K562 (cell line): Measurements from ENCODE around the gene RGL4. TPM values are rescaled to one million over a fixed set of nuclear protein-coding genes. Genes with fewer than 3 reads are reported as not detected.

Experiments used
- ATAC-seq: fragments of 200-7000 bp; cut with Tn5 transposase; 3 replicates; pipeline ENCODE4 v1.9.1; 2020; ENCODE audit warnings: moderate library complexity
- BruUV-seq: library from RNA; stranded (reverse); fragments of 400-500 nt; replicated peaks from 2 replicates; lab custom pipeline; 2021; lab: Mats Ljungman, UMichigan
- CTCF ChIA-PET: fragments of 300-600 bp; formaldehyde crosslinking; extraction: SDS; loops from one replicate; lab custom pipeline; 2021; ENCODE audit warnings: low intra/inter-chr PET ratio; lab: Yijun Ruan, JAX
- POLR2A ChIA-PET: fragments of 300-600, 350-650 bp; sonication (Branson Sonifier 250); formaldehyde crosslinking; extraction: SDS; loops from one replicate; lab custom pipeline; 2021; ENCODE audit warnings: antibody characterized with exemption, inconsistent platforms; lab: Yijun Ruan, JAX
- DNase-seq, 4 experiments: peaks; one replicate each; pipeline versions ENCODE4 v3.0.0 to v3.0.0-alpha.2; 2011 to 2018; ENCODE audit warnings: low spot score in 3 of 4, mixed read lengths in 3 of 4; ENCODE audit errors: extremely low read depth in 1 of 4
- FAIRE-seq: peaks from 2 replicates; lab custom pipeline; 2011; peaks lifted over from hg19 to GRCh38; lab: Jason Lieb, UNC
- H2AFZ ChIP-seq: 2 replicates; pipeline ENCODE4 v1.6.0; 2011; ENCODE audit warnings: low read depth, low read length, control low read depth, inconsistent platforms
- H3K27ac ChIP-seq: fragments of 200-600 bp; 3 replicates; pipeline ENCODE4 v1.8.0; 2011; ENCODE audit warnings: low read depth, mild to moderate bottlenecking, control low read depth, inconsistent platforms, low read length, moderate library complexity, mixed read lengths; ENCODE audit errors: extremely low read depth
- H3K27me3 ChIP-seq, 2 experiments: fragments of 300-600 bp in 1 of 2; 2 replicates in 1 of 2; 3 replicates in 1 of 2; pipeline versions ENCODE4 v1.6.0 to v1.8.0; 2011; ENCODE audit warnings: inconsistent platforms in 2 of 2, low read length in 2 of 2, mild to moderate bottlenecking in 1 of 2, mixed read lengths in 1 of 2, moderate library complexity in 1 of 2; ENCODE audit not compliant: control insufficient read depth in 2 of 2, insufficient read depth in 2 of 2
- H3K36me3 ChIP-seq: fragments of 300-600 bp; 3 replicates; pipeline ENCODE4 v1.8.0; 2011; ENCODE audit warnings: mild to moderate bottlenecking, low read length, inconsistent platforms; ENCODE audit not compliant: control insufficient read depth, insufficient read depth
- H3K4me1 ChIP-seq, 2 experiments: fragments of 200-600 bp in 1 of 2; replicated peaks in 1 of 2; 2 replicates in 1 of 2; 3 replicates in 1 of 2; pipeline versions ENCODE4 v1.5.1 to v1.8.0; 2011; ENCODE audit warnings: inconsistent platforms in 2 of 2, low read length in 2 of 2, mild to moderate bottlenecking in 1 of 2, mixed read lengths in 1 of 2, moderate library complexity in 1 of 2; ENCODE audit not compliant: control insufficient read depth in 2 of 2, insufficient read depth in 2 of 2
- H3K4me2 ChIP-seq: 2 replicates; pipeline ENCODE4 v1.6.1; 2011; ENCODE audit warnings: low read length, control low read depth, inconsistent platforms, mixed read lengths; ENCODE audit not compliant: insufficient read depth
- H3K4me3 ChIP-seq: fragments of 200-600 bp; sonication (generic), shearing (Covaris generic); 2 replicates; pipeline ENCODE4 v1.5.1; 2016; ENCODE audit warnings: control low read depth, inconsistent platforms
- H3K79me2 ChIP-seq: fragments of 200-600 bp; 3 replicates; pipeline ENCODE4 v1.8.0; 2011; ENCODE audit warnings: low read length, inconsistent platforms; ENCODE audit not compliant: control insufficient read depth, insufficient read depth
- H3K9ac ChIP-seq, 2 experiments: 2 replicates each; pipeline versions ENCODE4 v1.6.0 to v1.6.1; 2011; ENCODE audit warnings: low read depth in 2 of 2, low read length in 2 of 2, control low read depth in 1 of 2, inconsistent platforms in 1 of 2, mild to moderate bottlenecking in 1 of 2, mixed read lengths in 1 of 2; ENCODE audit not compliant: insufficient read depth in 1 of 2
- H3K9me1 ChIP-seq: one replicate; pipeline ENCODE4 v1.6.0; 2011; ENCODE audit warnings: inconsistent platforms, mild to moderate bottlenecking, low read length, moderate library complexity; ENCODE audit not compliant: control insufficient read depth, insufficient read depth
- H3K9me3 ChIP-seq: replicated peaks from 2 replicates; pipeline ENCODE4 v1.5.1; 2011; ENCODE audit warnings: low read depth, low read length, inconsistent platforms; ENCODE audit not compliant: control insufficient read depth, insufficient read depth
- H4K20me1 ChIP-seq: replicated peaks from 2 replicates; pipeline ENCODE4 v1.6.1; 2011; ENCODE audit warnings: low read length, inconsistent platforms, mixed read lengths; ENCODE audit not compliant: control insufficient read depth, insufficient read depth
- CHAMP1 ChIP-seq: fragments of 450-650 bp; IDR thresholded peaks from 2 replicates; pipeline ENCODE4 v1.6.1; 2016; ENCODE audit warnings: mild to moderate bottlenecking
- PHB2 ChIP-seq: fragments of 450-650 bp; IDR thresholded peaks from 2 replicates; pipeline ENCODE4 v1.6.1; 2017; ENCODE audit warnings: low read depth
- RBM34 ChIP-seq: fragments of 200-400 bp; formaldehyde crosslinking; IDR thresholded peaks from 2 replicates; pipeline ENCODE4 v1.6.1; 2018; ENCODE audit warnings: low read length, borderline replicate concordance; ENCODE audit not compliant: insufficient read depth
- WGBS: fragments of 100-300 bp; shearing (Covaris generic); methylation state at CpG from one replicate; pipeline ENCODE4 v1.1.6; 2016; ENCODE audit warnings: low coverage, mixed read lengths; ENCODE audit not compliant: insufficient coverage; ENCODE audit errors: missing lambda C conversion rate; 5-methylcytosine and 5-hydroxymethylcytosine counted together
- in situ Hi-C: fragments of 300-500 bp; cut with MboI; formaldehyde crosslinking; loops from 4 replicates; pipeline ENCODE4 v1.15.0; 2018; ENCODE audit warnings: inconsistent platforms, mixed read lengths
- intact Hi-C: fragments of 100-400 bp; cut with micrococcal nuclease; formaldehyde crosslinking; loops from 2 replicates; pipeline ENCODE4 v1.14.2; 2022
- polyA plus RNA-seq, 8 experiments: library from polyadenylated mRNA; depleted of rRNA in 4 of 8; stranded (reverse) in 5 of 8; unstranded in 3 of 8; fragments of >200 nt; fragmentation: Nextera tagmentation in 2 of 8; fragmentation: Illumina TruSeq in 1 of 8; extraction: Ambion mirVana in 2 of 8; extraction: Trizol in 1 of 8; gene quantifications; 2 replicates each; pipeline versions ENCODE4 v1.2.1 to v1.2.3, GENCODE V29; 2011 to 2014; ENCODE audit warnings: inconsistent platforms in 1 of 8, missing spikeins in 1 of 8
- total RNA-seq, 7 experiments: library from RNA; depleted of rRNA in 6 of 7; stranded (reverse); fragments of >200 nt in 6 of 7; fragmentation: Illumina TruSeq in 2 of 7; extraction: Trizol in 2 of 7; gene quantifications; 2 replicates each; pipeline versions ENCODE4 v1.2.1 to v1.2.3, GENCODE V29; 2011 to 2021; ENCODE audit warnings: low replicate concordance in 1 of 7

The RGL4 gene
- total and polyA plus RNA-seq, 9 of the 15 experiments (the other 6 are each of a cell fraction or from before 2014, with no cell fraction given): not detected

GRCh38 chr22:23744485-23744884 is 53.7 kb downstream of the RGL4 start (continued):
- TF ChIP-seq CHAMP1 (no peak), RBM34 (no peak)

GRCh38 chr22:23745791-23746190 is 55.0 kb downstream of the RGL4 start:
- CTCF ChIA-PET: no interaction called here
- intact Hi-C loops (no loop called here), in situ Hi-C loops (no loop called here)
- no peaks in the 10 kb centered on the region for H3K9me3 ChIP-seq
- no peak overlapping the region; the same call in 2 of the 3 replicates for H3K27ac ChIP-seq
- no peak overlapping the region for H2AFZ ChIP-seq
- H3K9ac ChIP-seq: peak overlapping the region in 1 of 2 experiments; percentile 64; a peak in 2 of 4 replicates
- H3K9me1 ChIP-seq: peaks cover 3% of the 10 kb centered on the region
- H3K36me3 ChIP-seq: peaks cover 26% of the 10 kb centered on the region; the same call in 2 of the 3 replicates
- no peak overlapping the region for H3K4me3 ChIP-seq
- no peaks in the 10 kb centered on the region for H4K20me1 ChIP-seq
- no peak for TF ChIP-seq PHB2
- peaks cover 14% of the 10 kb centered on the region; the same call in 2 of the 3 replicates for H3K79me2 ChIP-seq
- peaks cover 7 to 11% of the 10 kb centered on the region in 2 experiments for H3K4me1 ChIP-seq
- POLR2A ChIA-PET: interaction anchor here (0.7 to 0.9 kb wide), 2 partner anchors 9 to 10 kb away, joined by 3 to 5 read pairs; no protein-coding TSS in a partner anchor
- WGBS: 26% methylated on average over 4 of the region's 6 CpGs
- BruUV-seq: no TSS peak
- no peak overlapping the region for H3K4me2 ChIP-seq
- no peak for DNase-seq
- no peaks in the 10 kb centered on the region for H3K27me3 ChIP-seq
- ATAC-seq: no peak
- FAIRE-seq: no peak

Other genes with a start within 250 kb of the RGL4 start
Only the 7 nearest of the 11 such genes appear.
- 0.14 and 0.49 TPM in 2 replicates for gene DRICH1, start 58.7 kb upstream of the RGL4 start, total RNA-seq (2014; rRNA removed)
- gene DRICH1, start 58.7 kb upstream of the RGL4 start, total RNA-seq (2014; rRNA removed; fragmentation: Illumina TruSeq; extraction: Trizol): 0.36 TPM in 1 of 2 replicates, not detected in the other
- gene DRICH1, start 58.7 kb upstream of the RGL4 start, total RNA-seq (2015; rRNA removed; fragmentation: Illumina TruSeq; extraction: Trizol): 0.41 TPM in 1 of 2 replicates, not detected in the other
- 0.29 TPM in 1 of 2 replicates, not detected in the other for gene DRICH1, start 58.7 kb upstream of the RGL4 start, total RNA-seq (2021)
- gene DRICH1, start 58.7 kb upstream of the RGL4 start, polyA plus RNA-seq (2011; rRNA removed): 0.10 and 0.39 TPM in 2 replicates
- gene DRICH1, start 58.7 kb upstream of the RGL4 start, polyA plus RNA-seq (2014; fragmentation: Illumina TruSeq; extraction: Trizol): not detected in 2 replicates
- under 1 TPM; 0.07 to 0.08 TPM for gene DRICH1, start 58.7 kb upstream of the RGL4 start, polyA plus RNA-seq (2014; fragmentation: Nextera tagmentation; extraction: Ambion mirVana)
- 0.17 TPM in 1 of 2 replicates, not detected in the other for gene DRICH1, start 58.7 kb upstream of the RGL4 start, polyA plus RNA-seq (2014; rRNA removed)
- 1.4 and 1.8 TPM in 2 replicates for gene ZNF70, start 60.1 kb downstream of the RGL4 start, total RNA-seq (2014; rRNA removed)
- gene ZNF70, start 60.1 kb downstream of the RGL4 start, total RNA-seq (2014; rRNA removed; fragmentation: Illumina TruSeq; extraction: Trizol): 2.3 TPM in 2 replicates
- 2.4 and 2.5 TPM in 2 replicates for gene ZNF70, start 60.1 kb downstream of the RGL4 start, total RNA-seq (2015; rRNA removed; fragmentation: Illumina TruSeq; extraction: Trizol)
- gene ZNF70, start 60.1 kb downstream of the RGL4 start, total RNA-seq (2021): 3.2 and 3.3 TPM in 2 replicates
- 0.57 and 0.58 TPM in 2 replicates for gene ZNF70, start 60.1 kb downstream of the RGL4 start, polyA plus RNA-seq (2011; rRNA removed)
- 1.3 and 1.5 TPM in 2 replicates for gene ZNF70, start 60.1 kb downstream of the RGL4 start, polyA plus RNA-seq (2014; fragmentation: Illumina TruSeq; extraction: Trizol)
- under 1 TPM; 0.14 to 0.18 TPM for gene ZNF70, start 60.1 kb downstream of the RGL4 start, polyA plus RNA-seq (2014; fragmentation: Nextera tagmentation; extraction: Ambion mirVana)
- 1.1 and 1.3 TPM in 2 replicates for gene ZNF70, start 60.1 kb downstream of the RGL4 start, polyA plus RNA-seq (2014; rRNA removed)
- not detected in 2 replicates for gene VPREB3, start 63.4 kb downstream of the RGL4 start, total RNA-seq (2014; rRNA removed)
- not detected in 2 replicates for gene VPREB3, start 63.4 kb downstream of the RGL4 start, total RNA-seq (2014; rRNA removed; fragmentation: Illumina TruSeq; extraction: Trizol)
- not detected in 2 replicates for gene VPREB3, start 63.4 kb downstream of the RGL4 start, total RNA-seq (2015; rRNA removed; fragmentation: Illumina TruSeq; extraction: Trizol)
- gene VPREB3, start 63.4 kb downstream of the RGL4 start, total RNA-seq (2021): 0.71 TPM in 1 of 2 replicates, not detected in the other
- gene VPREB3, start 63.4 kb downstream of the RGL4 start, polyA plus RNA-seq (2011; rRNA removed): 0.20 TPM in 1 of 2 replicates, not detected in the other
- not detected in 2 replicates for gene VPREB3, start 63.4 kb downstream of the RGL4 start, polyA plus RNA-seq (2014; fragmentation: Illumina TruSeq; extraction: Trizol)
- under 1 TPM in 1 of 2 experiments, not detected in 1; 0.14 TPM for gene VPREB3, start 63.4 kb downstream of the RGL4 start, polyA plus RNA-seq (2014; fragmentation: Nextera tagmentation; extraction: Ambion mirVana)
- gene VPREB3, start 63.4 kb downstream of the RGL4 start, polyA plus RNA-seq (2014; rRNA removed): not detected in 2 replicates
- not detected in 2 replicates for gene C22orf15, start 72.0 kb downstream of the RGL4 start, total RNA-seq (2014; rRNA removed)
- not detected in 2 replicates for gene C22orf15, start 72.0 kb downstream of the RGL4 start, total RNA-seq (2014; rRNA removed; fragmentation: Illumina TruSeq; extraction: Trizol)
- not detected in 2 replicates for gene C22orf15, start 72.0 kb downstream of the RGL4 start, total RNA-seq (2015; rRNA removed; fragmentation: Illumina TruSeq; extraction: Trizol)
- gene C22orf15, start 72.0 kb downstream of the RGL4 start, total RNA-seq (2021): not detected in 2 replicates
- gene C22orf15, start 72.0 kb downstream of the RGL4 start, polyA plus RNA-seq (2011; rRNA removed): not detected in 2 replicates
- not detected in 2 replicates for gene C22orf15, start 72.0 kb downstream of the RGL4 start, polyA plus RNA-seq (2014; fragmentation: Illumina TruSeq; extraction: Trizol)
- not detected for gene C22orf15, start 72.0 kb downstream of the RGL4 start, polyA plus RNA-seq (2014; fragmentation: Nextera tagmentation; extraction: Ambion mirVana)
- gene C22orf15, start 72.0 kb downstream of the RGL4 start, polyA plus RNA-seq (2014; rRNA removed): 0.07 TPM in 1 of 2 replicates, not detected in the other
- 84.9 and 214 TPM in 2 replicates for gene CHCHD10, start 77.0 kb downstream of the RGL4 start, total RNA-seq (2014; rRNA removed)
- 76.4 and 102 TPM in 2 replicates for gene CHCHD10, start 77.0 kb downstream of the RGL4 start, total RNA-seq (2014; rRNA removed; fragmentation: Illumina TruSeq; extraction: Trizol)
- 124 and 130 TPM in 2 replicates for gene CHCHD10, start 77.0 kb downstream of the RGL4 start, total RNA-seq (2015; rRNA removed; fragmentation: Illumina TruSeq; extraction: Trizol)
- 270 and 292 TPM in 2 replicates for gene CHCHD10, start 77.0 kb downstream of the RGL4 start, total RNA-seq (2021)
- gene CHCHD10, start 77.0 kb downstream of the RGL4 start, polyA plus RNA-seq (2011; rRNA removed): 51.1 and 51.8 TPM in 2 replicates
- 157 and 178 TPM in 2 replicates for gene CHCHD10, start 77.0 kb downstream of the RGL4 start, polyA plus RNA-seq (2014; fragmentation: Illumina TruSeq; extraction: Trizol)
- gene CHCHD10, start 77.0 kb downstream of the RGL4 start, polyA plus RNA-seq (2014; fragmentation: Nextera tagmentation; extraction: Ambion mirVana): 10 to 100 TPM; 15.2 to 41.0 TPM
- 159 and 170 TPM in 2 replicates for gene CHCHD10, start 77.0 kb downstream of the RGL4 start, polyA plus RNA-seq (2014; rRNA removed)
- 0.57 and 1.4 TPM in 2 replicates for gene MMP11, start 81.8 kb downstream of the RGL4 start, total RNA-seq (2014; rRNA removed)
- 0.13 and 0.25 TPM in 2 replicates for gene MMP11, start 81.8 kb downstream of the RGL4 start, total RNA-seq (2014; rRNA removed; fragmentation: Illumina TruSeq; extraction: Trizol)
- 0.14 and 0.15 TPM in 2 replicates for gene MMP11, start 81.8 kb downstream of the RGL4 start, total RNA-seq (2015; rRNA removed; fragmentation: Illumina TruSeq; extraction: Trizol)
- 0.58 and 1.4 TPM in 2 replicates for gene MMP11, start 81.8 kb downstream of the RGL4 start, total RNA-seq (2021)
- gene MMP11, start 81.8 kb downstream of the RGL4 start, polyA plus RNA-seq (2011; rRNA removed): 1.1 and 1.3 TPM in 2 replicates
- gene MMP11, start 81.8 kb downstream of the RGL4 start, polyA plus RNA-seq (2014; fragmentation: Illumina TruSeq; extraction: Trizol): 0.25 and 1.2 TPM in 2 replicates
- not detected for gene MMP11, start 81.8 kb downstream of the RGL4 start, polyA plus RNA-seq (2014; fragmentation: Nextera tagmentation; extraction: Ambion mirVana)
- 0.40 and 1.8 TPM in 2 replicates for gene MMP11, start 81.8 kb downstream of the RGL4 start, polyA plus RNA-seq (2014; rRNA removed)
- gene SMARCB1, start 96.0 kb downstream of the RGL4 start, total RNA-seq (2014; rRNA removed): 65.4 and 74.0 TPM in 2 replicates
- 39.5 and 44.5 TPM in 2 replicates for gene SMARCB1, start 96.0 kb downstream of the RGL4 start, total RNA-seq (2014; rRNA removed; fragmentation: Illumina TruSeq; extraction: Trizol)
- gene SMARCB1, start 96.0 kb downstream of the RGL4 start, total RNA-seq (2015; rRNA removed; fragmentation: Illumina TruSeq; extraction: Trizol): 50.9 and 53.7 TPM in 2 replicates
- gene SMARCB1, start 96.0 kb downstream of the RGL4 start, total RNA-seq (2021): 79.1 and 79.2 TPM in 2 replicates
- 113 and 117 TPM in 2 replicates for gene SMARCB1, start 96.0 kb downstream of the RGL4 start, polyA plus RNA-seq (2011; rRNA removed)
- 111 TPM in 2 replicates for gene SMARCB1, start 96.0 kb downstream of the RGL4 start, polyA plus RNA-seq (2014; fragmentation: Illumina TruSeq; extraction: Trizol)
- gene SMARCB1, start 96.0 kb downstream of the RGL4 start, polyA plus RNA-seq (2014; fragmentation: Nextera tagmentation; extraction: Ambion mirVana): 1 to 10 TPM; 1.2 to 3.0 TPM
- gene SMARCB1, start 96.0 kb downstream of the RGL4 start, polyA plus RNA-seq (2014; rRNA removed): 75.3 and 90.2 TPM in 2 replicates